ENCODE measurements around the gene ZBTB47. TPM values are rescaled to one million over a fixed set of nuclear protein-coding genes. Genes with fewer than 3 reads are reported as not detected.

ZBTB47 gene
- total and polyA plus RNA-seq, 2 donors (not counting 3 experiments of a cell fraction or from before 2014, with no cell fraction given): 10.6 to 14.5 TPM

DNA sequence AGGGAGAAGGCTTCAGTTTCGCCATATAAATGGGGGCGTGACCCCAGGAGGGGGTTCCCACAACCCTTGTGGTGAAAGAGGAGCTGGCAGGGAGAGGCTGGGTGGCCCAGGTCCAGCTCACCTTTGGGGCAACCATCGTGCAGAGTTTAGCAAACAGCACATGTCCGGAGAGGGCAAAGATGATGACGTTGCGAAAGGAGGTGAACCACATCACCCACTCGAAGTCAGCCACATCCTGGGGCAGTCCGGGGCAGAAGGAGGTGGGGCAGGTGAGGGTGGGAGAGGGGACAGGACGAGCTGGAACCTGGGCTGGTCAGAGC, 45.4 kb downstream of the ZBTB47 start:
- H3K36me3 ChIP-seq (ENCODE audit: control insufficient read depth in 2 of 2, extremely low read depth in 1 of 2, insufficient read depth in 2 of 2, low read length in 2 of 2): no peaks in the 10 kb centered on the region
- FAIRE-seq (no peak), DNase-seq (ENCODE audit: low read depth, low spot score) (no peak)
- no TSS peak for BruUV-seq (replicated peaks)
- no peak overlapping the region for H2AFZ ChIP-seq (ENCODE audit: low read depth, low read length)
- ChIA-PET POLR2A (no interaction called here), CTCF (no interaction called here)
- no peaks in the 10 kb centered on the region for H3K9me3 ChIP-seq (replicated peaks; ENCODE audit: control insufficient read depth, insufficient read depth, low read length)
- no peaks in the 10 kb centered on the region for H3K9me1 ChIP-seq (replicated peaks; ENCODE audit: control insufficient read depth, extremely low read depth, insufficient read depth, low read length)
- no peaks in the 10 kb centered on the region for H3K4me1 ChIP-seq (ENCODE audit: control insufficient read depth, extremely low read depth, insufficient read depth, low read length)
- H3K4me2 ChIP-seq (ENCODE audit: insufficient read depth, low read length): no peak overlapping the region
- intact Hi-C loops (cut with micrococcal nuclease) (no loop called here), dilution Hi-C loops (cut with MboI; ENCODE audit: extremely low pct_ligation_motif_present, low sequenced_read_pairs) (no loop called here)
- no peaks in the 10 kb centered on the region for H4K20me1 ChIP-seq (replicated peaks; ENCODE audit: control insufficient read depth, extremely low read depth, insufficient read depth, low read length)
- H3K79me2 ChIP-seq (ENCODE audit: control insufficient read depth, insufficient read depth, low read length): no peaks in the 10 kb centered on the region
- no peak overlapping the region for H3K9ac ChIP-seq (replicated peaks; ENCODE audit: extremely low read depth, insufficient read depth, low read length)
- no peak overlapping the region for H3K4me3 ChIP-seq (replicated peaks in 1 of 3; ENCODE audit: insufficient read depth in 1 of 3, low read depth in 1 of 3, low read length in 3 of 3)
- H3K27ac ChIP-seq (ENCODE audit: insufficient read depth, low read depth, low read length): no peak overlapping the region
- no peak for TF ChIP-seq POLR2AphosphoS5 (IDR thresholded peaks at IDR 0.05; ENCODE audit: insufficient read depth, low read depth, low read length)
- no peak for TF ChIP-seq EZH2 (IDR thresholded peaks at IDR 0.05; ENCODE audit: borderline replicate concordance, low read depth, low read length, severe bottlenecking)
- TF ChIP-seq JUN (IDR thresholded peaks at IDR 0.05; ENCODE audit: borderline replicate concordance, insufficient read depth, insufficient read length, low read depth): no peak
- TF ChIP-seq, protein P1, sequence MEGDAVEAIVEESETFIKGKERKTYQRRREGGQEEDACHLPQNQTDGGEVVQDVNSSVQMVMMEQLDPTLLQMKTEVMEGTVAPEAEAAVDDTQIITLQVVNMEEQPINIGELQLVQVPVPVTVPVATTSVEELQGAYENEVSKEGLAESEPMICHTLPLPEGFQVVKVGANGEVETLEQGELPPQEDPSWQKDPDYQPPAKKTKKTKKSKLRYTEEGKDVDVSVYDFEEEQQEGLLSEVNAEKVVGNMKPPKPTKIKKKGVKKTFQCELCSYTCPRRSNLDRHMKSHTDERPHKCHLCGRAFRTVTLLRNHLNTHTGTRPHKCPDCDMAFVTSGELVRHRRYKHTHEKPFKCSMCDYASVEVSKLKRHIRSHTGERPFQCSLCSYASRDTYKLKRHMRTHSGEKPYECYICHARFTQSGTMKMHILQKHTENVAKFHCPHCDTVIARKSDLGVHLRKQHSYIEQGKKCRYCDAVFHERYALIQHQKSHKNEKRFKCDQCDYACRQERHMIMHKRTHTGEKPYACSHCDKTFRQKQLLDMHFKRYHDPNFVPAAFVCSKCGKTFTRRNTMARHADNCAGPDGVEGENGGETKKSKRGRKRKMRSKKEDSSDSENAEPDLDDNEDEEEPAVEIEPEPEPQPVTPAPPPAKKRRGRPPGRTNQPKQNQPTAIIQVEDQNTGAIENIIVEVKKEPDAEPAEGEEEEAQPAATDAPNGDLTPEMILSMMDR (IDR thresholded peaks at IDR 0.05; ENCODE audit: extremely low read depth in 1 of 2, insufficient read depth in 1 of 2, low read depth in 1 of 2, low read length in 2 of 2): no peak
- TF ChIP-seq POLR2A (IDR thresholded peaks at IDR 0.05; ENCODE audit: low read depth, low read length): no peak
- no peak for TF ChIP-seq GATA2 (IDR thresholded peaks at IDR 0.05; ENCODE audit: insufficient read depth, insufficient read length, low read depth, low read length)
- TF ChIP-seq, protein P2, sequence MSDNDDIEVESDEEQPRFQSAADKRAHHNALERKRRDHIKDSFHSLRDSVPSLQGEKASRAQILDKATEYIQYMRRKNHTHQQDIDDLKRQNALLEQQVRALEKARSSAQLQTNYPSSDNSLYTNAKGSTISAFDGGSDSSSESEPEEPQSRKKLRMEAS (IDR thresholded peaks at IDR 0.05; ENCODE audit: insufficient read depth, insufficient read length): no peak
- TF ChIP-seq FOS (IDR thresholded peaks at IDR 0.05; ENCODE audit: borderline replicate concordance, insufficient read depth, low read length): no peak
- no peak for TF ChIP-seq MYC (IDR thresholded peaks at IDR 0.05; ENCODE audit: low read depth, low read length)
- H3K27me3 ChIP-seq (ENCODE audit: control insufficient read depth in 2 of 2, insufficient read depth in 2 of 2, low read length in 2 of 2): no peaks in the 10 kb centered on the region
